Brain microvascular endothelial cell (primary cell): Measurements from ENCODE around the gene USP6NL.
"Not testable (repeated sequence)": the region's sequence is repeated elsewhere in the genome, so short reads cannot be mapped to it uniquely, and the experiment has no call there.

ENCODE experiments used
- DNase-seq: peaks from one replicate; pipeline ENCODE4 v3.0.0-alpha.2; 2020
- H3K27ac ChIP-seq: fragments of 250-450 bp; sonication (Bioruptor Pico); 2 replicates; pipeline ENCODE4 v1.5.1; 2020; ENCODE audit warnings: mild to moderate bottlenecking, moderate library complexity
- H3K27me3 ChIP-seq: fragments of 250-450 bp; sonication (Bioruptor Pico); replicated peaks from 2 replicates; pipeline ENCODE4 v1.5.1; 2020; ENCODE audit warnings: mild to moderate bottlenecking
- H3K36me3 ChIP-seq: fragments of 250-450 bp; sonication (Bioruptor Pico); replicated peaks from 2 replicates; pipeline ENCODE4 v1.5.1; 2020; ENCODE audit warnings: mild to moderate bottlenecking
- H3K4me3 ChIP-seq: 2 replicates; pipeline ENCODE4 v1.5.1; 2011; ENCODE audit warnings: low read depth, mild to moderate bottlenecking, control low read depth, low read length, moderate library complexity
- CTCF ChIP-seq: IDR thresholded peaks from 2 replicates; pipeline ENCODE4 v1.5.1; 2011; ENCODE audit warnings: low read depth, mild to moderate bottlenecking, moderate library complexity, low read length, control low read depth, inconsistent platforms; ENCODE audit errors: missing control alignments
- in situ Hi-C: cut with HindIII; loops from 2 replicates; pipeline ENCODE4 v1.10.0; 2017; ENCODE audit warnings: low sequenced_read_pairs, low pct_ligation_motif_present

USP6NL gene

GRCh38 chr10:11442001-11442773, 169.3 kb downstream of the USP6NL start:
- in situ Hi-C loops: no loop called here
- H3K27me3 ChIP-seq: no peaks in the 10 kb centered on the region
- no peak for DNase-seq
- TF ChIP-seq CTCF: no peak
- no peaks in the 10 kb centered on the region for H3K36me3 ChIP-seq
- H3K27ac ChIP-seq: no peak overlapping the region
- H3K4me3 ChIP-seq: no peak overlapping the region

- no peak for DNase-seq
- in situ Hi-C loops: no loop called here
Observed at GRCh38 chr10:11441151-11441535, 170.3 kb downstream of the USP6NL start.

GRCh38 chr10:11440250-11441150, 170.9 kb downstream of the USP6NL start:
- no peak overlapping the region for H3K27ac ChIP-seq
- in situ Hi-C loops: no loop called here
- TF ChIP-seq CTCF: no peak
- no peak overlapping the region for H3K4me3 ChIP-seq
- no peak for DNase-seq
- no peaks in the 10 kb centered on the region for H3K36me3 ChIP-seq
- H3K27me3 ChIP-seq: no peaks in the 10 kb centered on the region

More at GRCh38 chr10:11441151-11441535, 170.3 kb downstream of the USP6NL start:
- H3K36me3 ChIP-seq: no peaks in the 10 kb centered on the region
- TF ChIP-seq CTCF: no peak
- no peak overlapping the region for H3K27ac ChIP-seq
- H3K4me3 ChIP-seq: no peak overlapping the region
- H3K27me3 ChIP-seq: no peaks in the 10 kb centered on the region

GRCh38 chr10:11439523-11440053, 171.9 kb downstream of the USP6NL start:
- Histone ChIP-seq H3K36me3 (no peaks in the 10 kb centered on the region), H3K4me3 (no peak overlapping the region), H3K27me3 (no peaks in the 10 kb centered on the region), H3K27ac (no peak overlapping the region)
- no peak for DNase-seq
- no peak for TF ChIP-seq CTCF
- in situ Hi-C loops: no loop called here

GRCh38 chr10:11437391-11438142, 173.9 kb downstream of the USP6NL start:
- TF ChIP-seq CTCF: no peak
- no peak overlapping the region for H3K4me3 ChIP-seq
- no peak for DNase-seq
- H3K36me3 ChIP-seq: no peaks in the 10 kb centered on the region
- no peak overlapping the region for H3K27ac ChIP-seq
- H3K27me3 ChIP-seq: no peaks in the 10 kb centered on the region
- in situ Hi-C loops: no loop called here

- H3K4me3 ChIP-seq, H3K36me3 ChIP-seq, H3K27ac ChIP-seq, in situ Hi-C loops, DNase-seq, H3K27me3 ChIP-seq: not testable (repeated sequence)
Observed at GRCh38 chr10:11436445-11436844, 175.0 kb downstream of the USP6NL start.
